GM23248 (cell line): Measurements from ENCODE around the gene SLC19A1.

Experiments
- EZH2 ChIP-seq: fragments of 200-600 bp; sonication (generic); IDR thresholded peaks from 2 replicates; pipeline ENCODE4 v1.6.1; 2018; ENCODE audit warnings: antibody characterized with exemption, mild to moderate bottlenecking; ENCODE audit not compliant: insufficient read depth, poor library complexity, severe bottlenecking
- EZH2phosphoT487 ChIP-seq: fragments of 200-600 bp; sonication (generic); IDR thresholded peaks from 2 replicates; pipeline ENCODE4 v1.6.1; 2018; ENCODE audit warnings: antibody characterized with exemption, moderate library complexity, mild to moderate bottlenecking, low read depth; ENCODE audit not compliant: insufficient read depth

DNA sequence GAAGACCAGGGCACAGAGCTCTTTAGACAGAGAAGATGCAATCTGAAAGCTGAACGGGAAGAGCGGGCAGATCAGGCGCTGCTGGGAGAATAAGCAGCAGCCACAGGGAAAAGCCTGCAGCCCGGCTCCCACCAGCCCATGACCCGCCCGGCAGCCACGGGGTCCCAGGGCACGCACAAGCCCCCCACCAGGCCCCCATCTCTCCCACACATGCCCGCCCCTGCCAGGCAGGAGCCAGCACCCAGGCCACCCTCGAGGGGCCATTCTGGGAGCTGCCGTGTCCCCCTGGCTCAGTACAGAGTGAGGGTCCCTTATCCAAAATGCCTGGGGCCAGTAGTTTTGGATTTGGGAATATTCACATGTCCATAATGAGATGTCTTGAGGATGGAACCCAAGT, 16.3 kb downstream of the SLC19A1 start:
- TF ChIP-seq EZH2 = no peak
- no peak for TF ChIP-seq EZH2phosphoT487
